Activated CD8-positive, alpha-beta memory T cell treated with anti-CD3 and anti-CD28 coated beads, Interleukin-2, amount 50 U/mL, for 4 hours (primary cell): ENCODE results near the gene LIMK2.

Experiments
- DNase-seq: peaks from one replicate; pipeline ENCODE4 v3.0.0-alpha.2; 2020

The LIMK2 gene

GRCh38 chr22:31275576-31275975 is 63.5 kb downstream of the LIMK2 start:
- no peak for DNase-seq

DNA sequence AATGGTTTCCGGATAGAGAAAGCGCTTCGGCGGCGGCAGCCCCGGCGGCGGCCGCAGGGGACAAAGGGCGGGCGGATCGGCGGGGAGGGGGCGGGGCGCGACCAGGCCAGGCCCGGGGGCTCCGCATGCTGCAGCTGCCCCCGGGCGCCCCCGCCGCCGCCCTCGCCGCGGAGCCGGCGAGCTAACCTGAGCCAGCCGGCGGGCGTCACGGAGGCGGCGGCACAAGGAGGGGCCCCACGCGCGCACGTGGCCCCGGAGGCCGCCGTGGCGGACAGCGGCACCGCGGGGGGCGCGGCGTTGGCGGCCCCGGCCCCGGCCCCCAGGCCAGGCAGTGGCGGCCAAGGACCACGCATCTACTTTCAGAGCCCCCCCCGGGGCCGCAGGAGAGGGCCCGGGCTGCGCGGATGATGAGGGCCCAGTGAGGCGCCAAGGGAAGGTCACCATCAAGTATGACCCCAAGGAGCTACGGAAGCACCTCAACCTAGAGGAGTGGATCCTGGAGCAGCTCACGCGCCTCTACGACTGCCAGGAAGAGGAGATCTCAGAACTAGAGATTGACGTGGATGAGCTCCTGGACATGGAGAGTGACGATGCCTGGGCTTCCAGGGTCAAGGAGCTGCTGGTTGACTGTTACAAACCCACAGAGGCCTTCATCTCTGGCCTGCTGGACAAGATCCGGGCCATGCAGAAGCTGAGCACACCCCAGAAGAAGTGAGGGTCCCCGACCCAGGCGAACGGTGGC is 64.5 kb downstream of the LIMK2 start:
- DNase-seq, result no peak

- DNase-seq, result no peak
Measured at GRCh38 chr22:31277741-31278140, 65.6 kb downstream of the LIMK2 start.

- no peak for DNase-seq
Measured at GRCh38 chr22:31278151-31278621, 66.1 kb downstream of the LIMK2 start.

DNA sequence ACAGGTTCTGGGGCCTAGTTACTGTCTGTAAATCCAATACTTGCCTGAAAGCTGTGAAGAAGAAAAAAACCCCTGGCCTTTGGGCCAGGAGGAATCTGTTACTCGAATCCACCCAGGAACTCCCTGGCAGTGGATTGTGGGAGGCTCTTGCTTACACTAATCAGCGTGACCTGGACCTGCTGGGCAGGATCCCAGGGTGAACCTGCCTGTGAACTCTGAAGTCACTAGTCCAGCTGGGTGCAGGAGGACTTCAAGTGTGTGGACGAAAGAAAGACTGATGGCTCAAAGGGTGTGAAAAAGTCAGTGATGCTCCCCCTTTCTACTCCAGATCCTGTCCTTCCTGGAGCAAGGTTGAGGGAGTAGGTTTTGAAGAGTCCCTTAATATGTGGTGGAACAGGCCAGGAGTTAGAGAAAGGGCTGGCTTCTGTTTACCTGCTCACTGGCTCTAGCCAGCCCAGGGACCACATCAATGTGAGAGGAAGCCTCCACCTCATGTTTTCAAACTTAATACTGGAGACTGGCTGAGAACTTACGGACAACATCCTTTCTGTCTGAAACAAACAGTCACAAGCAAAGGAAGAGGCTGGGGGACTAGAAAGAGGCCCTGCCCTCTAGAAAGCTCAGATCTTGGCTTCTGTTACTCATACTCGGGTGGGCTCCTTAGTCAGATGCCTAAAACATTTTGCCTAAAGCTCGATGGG is 66.7 kb downstream of the LIMK2 start:
- peak; percentile 32 for DNase-seq

GRCh38 chr22:31279327-31279669 is 67.2 kb downstream of the LIMK2 start:
- no peak for DNase-seq

DNA sequence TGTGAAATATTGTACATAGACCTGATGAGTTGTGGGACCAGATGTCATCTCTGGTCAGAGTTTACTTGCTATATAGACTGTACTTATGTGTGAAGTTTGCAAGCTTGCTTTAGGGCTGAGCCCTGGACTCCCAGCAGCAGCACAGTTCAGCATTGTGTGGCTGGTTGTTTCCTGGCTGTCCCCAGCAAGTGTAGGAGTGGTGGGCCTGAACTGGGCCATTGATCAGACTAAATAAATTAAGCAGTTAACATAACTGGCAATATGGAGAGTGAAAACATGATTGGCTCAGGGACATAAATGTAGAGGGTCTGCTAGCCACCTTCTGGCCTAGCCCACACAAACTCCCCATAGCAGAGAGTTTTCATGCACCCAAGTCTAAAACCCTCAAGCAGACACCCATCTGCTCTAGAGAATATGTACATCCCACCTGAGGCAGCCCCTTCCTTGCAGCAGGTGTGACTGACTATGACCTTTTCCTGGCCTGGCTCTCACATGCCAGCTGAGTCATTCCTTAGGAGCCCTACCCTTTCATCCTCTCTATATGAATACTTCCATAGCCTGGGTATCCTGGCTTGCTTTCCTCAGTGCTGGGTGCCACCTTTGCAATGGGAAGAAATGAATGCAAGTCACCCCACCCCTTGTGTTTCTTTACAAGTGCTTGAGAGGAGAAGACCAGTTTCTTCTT is 67.9 kb downstream of the LIMK2 start:
- DNase-seq, result no peak

GRCh38 chr22:31281733-31282132 is 69.6 kb downstream of the LIMK2 start:
- no peak for DNase-seq

DNA sequence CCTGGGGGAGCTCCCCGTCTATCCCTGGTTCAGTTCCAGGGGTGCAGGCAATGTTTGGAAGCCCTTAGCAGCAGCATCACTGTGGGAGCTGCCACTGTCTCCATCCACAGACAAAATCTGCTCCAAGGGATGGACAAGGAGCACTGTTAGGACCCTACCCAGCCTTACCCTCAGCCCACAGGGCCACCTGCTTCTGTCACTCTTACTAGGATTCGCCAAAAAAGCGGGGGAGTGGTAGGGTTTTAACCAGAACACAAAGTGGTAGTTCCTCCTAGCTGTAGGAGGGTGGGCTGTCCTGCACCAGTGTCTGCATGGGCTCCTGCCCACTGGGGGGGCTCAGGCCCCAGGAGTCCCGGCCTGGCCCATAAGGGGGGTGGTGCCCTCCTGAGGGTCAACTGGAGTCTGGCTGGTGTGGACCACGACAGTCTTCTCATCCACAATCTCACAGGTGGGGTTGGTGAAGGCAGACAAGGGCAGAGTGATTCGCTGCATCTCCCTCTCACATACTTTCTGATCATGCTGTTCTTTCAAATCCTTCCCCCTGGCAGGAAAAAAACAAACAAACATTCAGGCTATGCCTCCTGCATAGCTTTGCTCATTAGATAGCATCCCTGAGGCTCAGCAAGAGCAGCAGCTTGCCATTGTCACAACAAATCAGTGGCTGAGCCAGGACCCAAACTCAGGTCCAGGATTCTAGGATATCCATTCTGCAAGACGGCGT is 70.8 kb downstream of the LIMK2 start:
- DNase-seq, result no peak

- DNase-seq, result no peak
Measured at GRCh38 chr22:31284281-31285155, 72.4 kb downstream of the LIMK2 start.

DNA sequence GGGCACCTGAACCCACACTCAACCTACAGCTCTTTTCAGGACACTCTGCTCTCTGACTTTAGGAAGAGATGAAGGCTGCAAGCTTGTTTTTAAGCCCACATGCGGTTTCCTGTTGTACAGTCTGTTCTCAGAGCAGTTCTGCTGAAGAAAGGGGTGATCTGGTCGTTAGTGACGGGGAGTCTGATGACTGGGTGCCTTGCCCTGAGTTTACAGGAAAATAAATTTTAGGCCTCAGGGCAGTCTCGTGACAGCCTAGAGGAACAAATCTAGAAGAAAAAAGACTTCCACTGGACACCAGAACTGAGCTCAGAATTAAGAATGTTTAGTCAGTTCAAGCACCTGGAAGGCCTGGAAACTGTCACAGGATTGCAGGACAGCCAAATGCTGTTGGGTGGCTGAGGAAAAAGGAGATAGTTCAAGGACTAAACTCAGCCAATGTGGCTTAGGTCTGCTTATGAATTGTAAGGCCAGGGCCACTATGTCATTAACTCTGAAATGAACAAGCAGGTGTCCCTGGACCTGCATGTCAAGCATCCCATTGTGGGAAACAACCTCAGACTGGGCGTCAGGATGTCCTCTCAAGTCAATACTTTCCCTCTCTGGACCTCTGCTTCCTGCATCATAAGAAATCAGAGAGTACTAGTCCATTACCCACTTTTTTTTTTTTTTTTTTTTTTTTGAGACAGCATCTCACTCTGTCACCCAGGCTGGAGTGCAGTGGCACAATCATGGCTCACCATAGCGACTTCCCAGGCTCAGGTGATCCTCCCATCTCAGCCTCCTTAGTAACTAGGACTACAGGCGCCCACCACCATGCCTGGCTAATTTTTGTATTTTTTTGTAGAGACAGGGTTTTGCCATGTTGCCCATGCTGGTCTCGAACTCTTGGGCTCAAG is 74.5 kb downstream of the LIMK2 start:
- DNase-seq, result peak; percentile 55

GRCh38 chr22:31287818-31288495 is 75.9 kb downstream of the LIMK2 start:
- no peak for DNase-seq

- no peak for DNase-seq
Measured at GRCh38 chr22:31288496-31289240, 76.6 kb downstream of the LIMK2 start.

DNA sequence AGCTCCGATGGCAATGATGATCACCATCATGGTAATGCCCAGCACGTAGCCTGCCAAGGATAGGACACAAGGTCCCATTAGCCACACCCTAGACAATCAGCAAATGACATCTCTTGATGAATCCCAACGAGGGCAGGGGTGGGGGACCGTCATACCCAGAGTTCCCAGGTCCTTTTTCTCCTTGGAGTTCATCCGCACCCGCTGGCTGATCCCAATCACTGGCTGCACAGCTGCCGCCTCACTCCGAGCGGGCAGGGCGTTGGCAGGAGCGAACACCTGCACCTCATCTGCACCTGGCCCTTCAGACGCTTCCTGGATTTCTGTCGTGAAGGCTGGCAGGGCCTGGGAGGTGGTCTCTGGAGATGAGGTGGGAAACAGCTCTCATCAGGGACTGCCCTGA is 77.2 kb downstream of the LIMK2 start:
- no peak for DNase-seq

GRCh38 chr22:31290494-31291471 is 78.7 kb downstream of the LIMK2 start:
- peak; percentile 93 for DNase-seq

- DNase-seq, result no peak
Measured at GRCh38 chr22:31291481-31292235, 79.6 kb downstream of the LIMK2 start.

- DNase-seq, result peak; percentile 86
Measured at GRCh38 chr22:31292236-31292989, 80.3 kb downstream of the LIMK2 start, which contains the start of gene PIK3IP1. Gene PIK3IP1, minus strand, starts transcription at chr22:31292488. Its CDS starts 144 bp downstream, at chr22:31292344.
